Measurements from ENCODE around the gene BHLHE40.
"Not testable (repeated sequence)": the region's sequence is repeated elsewhere in the genome, so short reads cannot be mapped to it uniquely, and the experiment has no call there.

BHLHE40 gene

GRCh38 chr3:4979428-4980228, at the start of gene BHLHE40:
Gene BHLHE40 (plus strand): TSS chr3:4979437. CDS start chr3:4979719, 282 bp downstream.
- no peak for DNase-seq

- no peak for DNase-seq
Measured at GRCh38 chr3:4930501-4930900, 48.7 kb upstream of the BHLHE40 start.

GRCh38 chr3:4934050-4934449, 45.2 kb upstream of the BHLHE40 start:
- DNase-seq: no peak

GRCh38 chr3:4935347-4935746, 43.9 kb upstream of the BHLHE40 start:
- no peak for DNase-seq

- DNase-seq: no peak
Measured at GRCh38 chr3:4936982-4937614, 42.1 kb upstream of the BHLHE40 start.

GRCh38 chr3:4938281-4938982, 40.8 kb upstream of the BHLHE40 start:
- no peak for DNase-seq

GRCh38 chr3:4939276-4939675, 40.0 kb upstream of the BHLHE40 start:
- no peak for DNase-seq

- no peak for DNase-seq
Measured at GRCh38 chr3:4940985-4941384, 38.3 kb upstream of the BHLHE40 start.

GRCh38 chr3:4943549-4943948, 35.7 kb upstream of the BHLHE40 start:
- DNase-seq: no peak

GRCh38 chr3:4945324-4945723, 33.9 kb upstream of the BHLHE40 start:
- no peak for DNase-seq

GRCh38 chr3:4947028-4947427, 32.2 kb upstream of the BHLHE40 start:
- no peak for DNase-seq

- DNase-seq: no peak
Measured at GRCh38 chr3:4948395-4948794, 30.8 kb upstream of the BHLHE40 start.

- no peak for DNase-seq
Measured at GRCh38 chr3:4949004-4949403, 30.2 kb upstream of the BHLHE40 start.

GRCh38 chr3:4949659-4950058, 29.6 kb upstream of the BHLHE40 start:
- DNase-seq: no peak

GRCh38 chr3:4950351-4950784, 28.9 kb upstream of the BHLHE40 start:
- DNase-seq: no peak

GRCh38 chr3:4950948-4951347, 28.3 kb upstream of the BHLHE40 start:
- DNase-seq: no peak

GRCh38 chr3:4953119-4953518, 26.1 kb upstream of the BHLHE40 start:
- no peak for DNase-seq

- no peak for DNase-seq
Measured at GRCh38 chr3:4954256-4955000, 24.8 kb upstream of the BHLHE40 start.

GRCh38 chr3:4956099-4956498, 23.1 kb upstream of the BHLHE40 start:
- DNase-seq: no peak

GRCh38 chr3:4956738-4957137, 22.5 kb upstream of the BHLHE40 start:
- DNase-seq: no peak

GRCh38 chr3:4957978-4958377, 21.3 kb upstream of the BHLHE40 start:
- DNase-seq: no peak

GRCh38 chr3:4959180-4959579, 20.1 kb upstream of the BHLHE40 start:
- DNase-seq: no peak

GRCh38 chr3:4961865-4962264, 17.4 kb upstream of the BHLHE40 start:
- DNase-seq: not testable (repeated sequence)

Measured in SHP77 (cell line).